Subcutaneous abdominal adipose tissue (tissue), 5 donors: ENCODE results near the gene PPIL4.

Experiments used
- H3K27ac ChIP-seq: one replicate; pipeline ENCODE4 v1.7.0; 2013; ENCODE audit warnings: low read depth, mild to moderate bottlenecking, inconsistent platforms, low read length, moderate library complexity
- H3K27me3 ChIP-seq, 5 donors: one replicate each; pipeline ENCODE4 v1.7.0; 2013; ENCODE audit warnings: low read length in 5 of 5, inconsistent platforms in 1 of 5; ENCODE audit not compliant: control insufficient read depth in 5 of 5, insufficient read depth in 4 of 5
- H3K36me3 ChIP-seq, 5 donors: one replicate each; pipeline ENCODE4 v1.7.0; 2013; ENCODE audit warnings: low read length in 5 of 5; ENCODE audit not compliant: control insufficient read depth in 5 of 5, insufficient read depth in 5 of 5
- H3K4me1 ChIP-seq, 5 donors: one replicate each; pipeline ENCODE4 v1.7.0; 2013; ENCODE audit warnings: low read length in 5 of 5, mild to moderate bottlenecking in 3 of 5, moderate library complexity in 1 of 5; ENCODE audit not compliant: control insufficient read depth in 5 of 5, insufficient read depth in 5 of 5
- H3K4me3 ChIP-seq, 5 donors: one replicate each; pipeline ENCODE4 v1.7.0; 2013; ENCODE audit warnings: low read length in 5 of 5, low read depth in 1 of 5
- H3K9ac ChIP-seq, 5 donors: one replicate each; pipeline ENCODE4 v1.7.0; 2013; ENCODE audit warnings: low read length in 5 of 5, mild to moderate bottlenecking in 4 of 5, moderate library complexity in 3 of 5
- H3K9me3 ChIP-seq, 5 donors: one replicate each; pipeline ENCODE4 v1.7.0; 2013; ENCODE audit warnings: low read length in 5 of 5; ENCODE audit not compliant: control insufficient read depth in 5 of 5
- donor health status: healthy.
- donor health status: healthy.
- donor health status: healthy.
- donor health status: healthy.
- donor health status: healthy.

The PPIL4 gene

GRCh38 chr6:149477544-149477943, 68.3 kb downstream of the PPIL4 start:
- H3K4me1 ChIP-seq, result peaks cover 0 to 35% (median 23%) of the 10 kb centered on the region in 5 donors
- H3K27ac ChIP-seq, result no peak overlapping the region
- H3K4me3 ChIP-seq, result no peak overlapping the region
- peaks cover 0 to 10% (median 4%) of the 10 kb centered on the region in 5 donors for H3K27me3 ChIP-seq
- H3K9me3 ChIP-seq, result peaks cover 0 to 2% (median 0%) of the 10 kb centered on the region in 5 donors
- no peaks in the 10 kb centered on the region for H3K36me3 ChIP-seq
- H3K9ac ChIP-seq, result no peak overlapping the region

- Histone ChIP-seq H3K4me3 (no peak overlapping the region), H3K27ac (no peak overlapping the region), H3K9ac (no peak overlapping the region), H3K4me1 (peaks cover 0 to 29% (median 17%) of the 10 kb centered on the region in 5 donors), H3K36me3 (no peaks in the 10 kb centered on the region), H3K9me3 (peaks cover 0 to 2% (median 0%) of the 10 kb centered on the region in 5 donors), H3K27me3 (peaks cover 0 to 10% (median 4%) of the 10 kb centered on the region in 5 donors)
Observed at GRCh38 chr6:149476789-149477455, 68.9 kb downstream of the PPIL4 start.

GRCh38 chr6:149474108-149474935, 71.5 kb downstream of the PPIL4 start:
- H3K4me3 ChIP-seq, result no peak overlapping the region
- H3K36me3 ChIP-seq, result no peaks in the 10 kb centered on the region
- peaks cover 0 to 7% (median 4%) of the 10 kb centered on the region in 5 donors for H3K27me3 ChIP-seq
- H3K9me3 ChIP-seq, result peaks cover 0 to 2% (median 0%) of the 10 kb centered on the region in 5 donors
- H3K9ac ChIP-seq, result no peak overlapping the region
- H3K4me1 ChIP-seq, result peaks cover 0 to 20% (median 7%) of the 10 kb centered on the region in 5 donors
- H3K27ac ChIP-seq, result no peak overlapping the region

- H3K9ac ChIP-seq, result no peak overlapping the region
- no peak overlapping the region for H3K4me3 ChIP-seq
- H3K9me3 ChIP-seq, result peaks cover 0 to 2% (median 0%) of the 10 kb centered on the region in 5 donors
- peaks cover 0 to 7% (median 4%) of the 10 kb centered on the region in 5 donors for H3K27me3 ChIP-seq
- H3K36me3 ChIP-seq, result no peaks in the 10 kb centered on the region
- no peak overlapping the region for H3K27ac ChIP-seq
- H3K4me1 ChIP-seq, result peaks cover 0 to 20% (median 7%) of the 10 kb centered on the region in 5 donors
Observed at GRCh38 chr6:149473080-149474052, 72.5 kb downstream of the PPIL4 start.

GRCh38 chr6:149472241-149472640, 73.6 kb downstream of the PPIL4 start:
- H3K4me3 ChIP-seq, result no peak overlapping the region
- H3K9me3 ChIP-seq, result peaks cover 0 to 2% (median 0%) of the 10 kb centered on the region in 5 donors
- H3K36me3 ChIP-seq, result no peaks in the 10 kb centered on the region
- no peak overlapping the region for H3K9ac ChIP-seq
- peaks cover 0 to 6% (median 4%) of the 10 kb centered on the region in 5 donors for H3K27me3 ChIP-seq
- peaks cover 0 to 20% (median 7%) of the 10 kb centered on the region in 5 donors for H3K4me1 ChIP-seq
- no peak overlapping the region for H3K27ac ChIP-seq

GRCh38 chr6:149471801-149472200, 74.0 kb downstream of the PPIL4 start:
- no peak overlapping the region for H3K27ac ChIP-seq
- peaks cover 0 to 6% (median 4%) of the 10 kb centered on the region in 5 donors for H3K27me3 ChIP-seq
- no peaks in the 10 kb centered on the region for H3K36me3 ChIP-seq
- H3K9ac ChIP-seq, result no peak overlapping the region
- H3K4me1 ChIP-seq, result peaks cover 0 to 20% (median 7%) of the 10 kb centered on the region in 5 donors
- H3K9me3 ChIP-seq, result peaks cover 0 to 2% (median 0%) of the 10 kb centered on the region in 5 donors
- no peak overlapping the region for H3K4me3 ChIP-seq

- H3K27ac ChIP-seq, result no peak overlapping the region
- H3K9me3 ChIP-seq, result peaks cover 0 to 2% (median 0%) of the 10 kb centered on the region in 5 donors
- H3K9ac ChIP-seq, result no peak overlapping the region
- no peak overlapping the region for H3K4me3 ChIP-seq
- H3K27me3 ChIP-seq, result peaks cover 0 to 8% (median 6%) of the 10 kb centered on the region in 5 donors
- no peaks in the 10 kb centered on the region for H3K36me3 ChIP-seq
- H3K4me1 ChIP-seq, result peaks cover 0 to 22% (median 7%) of the 10 kb centered on the region in 5 donors
Observed at GRCh38 chr6:149470948-149471347, 74.9 kb downstream of the PPIL4 start.

- Histone ChIP-seq H3K9ac (no peak overlapping the region), H3K4me1 (peaks cover 0 to 18% (median 3%) of the 10 kb centered on the region in 5 donors), H3K36me3 (no peaks in the 10 kb centered on the region), H3K9me3 (no peaks in the 10 kb centered on the region), H3K27me3 (peaks cover 3 to 15% (median 9%) of the 10 kb centered on the region in 5 donors), H3K4me3 (no peak overlapping the region), H3K27ac (no peak overlapping the region)
Observed at GRCh38 chr6:149468179-149468578, 77.7 kb downstream of the PPIL4 start.

- Histone ChIP-seq H3K4me3 (no peak overlapping the region), H3K27me3 (peaks cover 3 to 18% (median 9%) of the 10 kb centered on the region in 5 donors), H3K36me3 (no peaks in the 10 kb centered on the region), H3K4me1 (peaks cover 0 to 15% (median 0%) of the 10 kb centered on the region in 5 donors), H3K9me3 (no peaks in the 10 kb centered on the region), H3K27ac (no peak overlapping the region), H3K9ac (no peak overlapping the region)
Observed at GRCh38 chr6:149467265-149467664, 78.6 kb downstream of the PPIL4 start.
